ENCODE data around the gene PRSS12.

Gene PRSS12

DNA sequence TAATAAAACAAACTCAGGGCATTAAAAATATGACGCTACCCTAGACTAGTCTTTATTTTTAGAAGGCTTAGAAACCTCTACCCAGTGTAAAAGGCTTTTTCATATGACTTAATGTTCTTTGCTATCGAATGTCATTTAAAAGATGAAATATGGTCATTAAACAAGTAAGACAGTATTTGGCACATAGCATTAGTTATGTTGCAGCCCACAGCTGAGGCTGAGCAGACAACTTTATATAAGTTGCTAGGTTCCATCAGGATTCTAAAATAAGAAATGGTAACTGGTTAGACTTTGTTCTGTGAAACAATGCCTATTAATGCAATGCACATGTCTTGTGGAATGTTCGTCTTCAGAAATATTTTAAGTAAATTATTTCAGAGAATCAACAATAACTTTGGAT, 10.4 kb upstream of the PRSS12 start:
- Histone ChIP-seq H3K9me3 (no peaks in the 10 kb centered on the region), H3K27me3 (no peaks in the 10 kb centered on the region), H3K4me1 (no peaks in the 10 kb centered on the region), H3K4me3 (ENCODE audit: low read depth, low read length) (no peak overlapping the region), H3K36me3 (no peaks in the 10 kb centered on the region)
- DNase-seq, result no peak
- TF ChIP-seq, protein P1, sequence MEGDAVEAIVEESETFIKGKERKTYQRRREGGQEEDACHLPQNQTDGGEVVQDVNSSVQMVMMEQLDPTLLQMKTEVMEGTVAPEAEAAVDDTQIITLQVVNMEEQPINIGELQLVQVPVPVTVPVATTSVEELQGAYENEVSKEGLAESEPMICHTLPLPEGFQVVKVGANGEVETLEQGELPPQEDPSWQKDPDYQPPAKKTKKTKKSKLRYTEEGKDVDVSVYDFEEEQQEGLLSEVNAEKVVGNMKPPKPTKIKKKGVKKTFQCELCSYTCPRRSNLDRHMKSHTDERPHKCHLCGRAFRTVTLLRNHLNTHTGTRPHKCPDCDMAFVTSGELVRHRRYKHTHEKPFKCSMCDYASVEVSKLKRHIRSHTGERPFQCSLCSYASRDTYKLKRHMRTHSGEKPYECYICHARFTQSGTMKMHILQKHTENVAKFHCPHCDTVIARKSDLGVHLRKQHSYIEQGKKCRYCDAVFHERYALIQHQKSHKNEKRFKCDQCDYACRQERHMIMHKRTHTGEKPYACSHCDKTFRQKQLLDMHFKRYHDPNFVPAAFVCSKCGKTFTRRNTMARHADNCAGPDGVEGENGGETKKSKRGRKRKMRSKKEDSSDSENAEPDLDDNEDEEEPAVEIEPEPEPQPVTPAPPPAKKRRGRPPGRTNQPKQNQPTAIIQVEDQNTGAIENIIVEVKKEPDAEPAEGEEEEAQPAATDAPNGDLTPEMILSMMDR (IDR thresholded peaks at IDR 0.05; ENCODE audit: low read depth, low read length), result no peak

DNA sequence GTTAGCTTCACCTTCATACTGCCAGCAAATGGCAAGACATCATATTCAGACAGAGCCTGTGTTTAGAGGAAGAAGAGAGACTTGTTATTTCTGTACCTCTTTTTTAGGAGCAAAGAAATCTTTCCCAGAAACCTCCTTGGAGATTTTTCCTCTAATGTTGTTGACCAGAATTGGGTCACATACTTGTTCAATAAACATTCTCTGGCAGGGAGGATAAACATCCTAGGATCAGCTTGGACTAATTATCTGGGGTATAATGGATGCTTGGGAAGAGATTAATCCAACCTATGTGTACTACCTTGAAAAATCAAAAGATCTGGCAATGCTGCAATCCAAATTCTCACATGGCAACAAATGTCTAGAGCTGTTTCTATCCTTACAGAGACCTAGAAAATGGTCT, 8.4 kb upstream of the PRSS12 start:
- DNase-seq, result no peak
- no peaks in the 10 kb centered on the region for H3K9me3 ChIP-seq
- no peak overlapping the region for H3K4me3 ChIP-seq (ENCODE audit: low read depth, low read length)
- no peaks in the 10 kb centered on the region for H3K4me1 ChIP-seq
- H3K36me3 ChIP-seq, result no peaks in the 10 kb centered on the region
- TF ChIP-seq, protein P1 (IDR thresholded peaks at IDR 0.05; ENCODE audit: low read depth, low read length), result no peak
- H3K27me3 ChIP-seq, result no peaks in the 10 kb centered on the region

DNA sequence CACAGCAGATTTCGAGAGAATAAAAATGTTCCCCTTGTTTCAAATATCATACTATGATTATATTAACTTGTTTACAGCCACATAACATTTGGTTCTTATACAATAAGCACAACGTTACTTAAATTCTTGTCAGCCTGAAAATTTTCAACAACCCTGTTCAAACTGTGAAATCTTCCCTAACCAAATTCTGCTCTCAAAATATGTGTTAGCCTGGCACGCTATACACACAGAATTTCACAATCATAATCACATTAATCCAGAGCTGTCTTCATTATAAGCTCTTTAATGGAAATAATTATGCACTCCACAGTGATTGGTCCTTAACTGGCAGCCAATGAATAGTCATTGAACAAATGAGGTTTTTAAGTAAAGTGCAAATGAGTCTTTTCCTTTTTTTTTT, 7.3 kb upstream of the PRSS12 start:
- Histone ChIP-seq H3K36me3 (no peaks in the 10 kb centered on the region), H3K27me3 (no peaks in the 10 kb centered on the region), H3K4me3 (ENCODE audit: low read depth, low read length) (no peak overlapping the region), H3K9me3 (no peaks in the 10 kb centered on the region), H3K4me1 (no peaks in the 10 kb centered on the region)
- TF ChIP-seq, protein P1 (IDR thresholded peaks at IDR 0.05; ENCODE audit: low read depth, low read length), result no peak
- no peak for DNase-seq

DNA sequence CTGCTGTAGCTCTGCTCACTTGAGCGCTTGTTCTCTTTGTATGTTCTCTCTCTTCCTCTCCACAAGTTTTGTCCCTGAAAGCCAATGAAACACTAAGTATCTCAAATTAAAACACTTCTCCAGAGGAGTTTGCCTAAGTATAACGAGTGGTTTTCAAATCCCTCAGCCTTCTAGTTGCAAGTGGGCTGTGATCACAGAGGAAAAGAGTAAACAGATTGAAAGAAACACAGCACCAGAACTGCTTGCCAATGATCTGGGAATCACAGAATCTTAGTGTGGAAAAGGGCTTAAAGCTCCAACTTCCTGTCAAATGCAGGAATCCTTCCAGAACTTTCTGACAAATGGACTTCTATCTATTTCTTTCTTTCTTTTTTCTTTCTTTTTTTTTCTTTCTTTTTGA, 4.8 kb upstream of the PRSS12 start:
- no peak for DNase-seq
- H3K4me1 ChIP-seq, result no peaks in the 10 kb centered on the region
- TF ChIP-seq, protein P1 (IDR thresholded peaks at IDR 0.05; ENCODE audit: low read depth, low read length), result no peak
- no peaks in the 10 kb centered on the region for H3K27me3 ChIP-seq
- H3K4me3 ChIP-seq (ENCODE audit: low read depth, low read length), result no peak overlapping the region
- no peaks in the 10 kb centered on the region for H3K9me3 ChIP-seq
- H3K36me3 ChIP-seq, result no peaks in the 10 kb centered on the region

DNA sequence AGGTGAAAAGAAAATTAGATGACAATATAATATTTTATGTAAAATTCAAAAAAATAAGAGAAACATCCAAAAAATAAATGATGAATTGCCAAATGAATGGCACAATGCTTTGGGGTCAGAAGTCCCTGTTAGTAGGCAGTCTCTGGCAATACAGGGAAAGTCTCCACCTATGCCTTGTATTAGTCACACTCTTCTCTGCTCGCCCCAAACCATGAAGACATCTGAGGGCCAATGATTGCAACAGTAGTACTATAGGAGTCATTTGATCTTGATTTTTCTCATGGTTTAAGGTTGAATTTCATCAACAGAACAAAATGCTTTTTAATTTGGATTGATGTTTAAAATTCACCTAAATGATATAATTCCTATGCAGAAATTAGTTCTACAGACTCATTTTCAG, 3.9 kb upstream of the PRSS12 start:
- H3K9me3 ChIP-seq, result no peaks in the 10 kb centered on the region
- no peak for DNase-seq
- no peaks in the 10 kb centered on the region for H3K27me3 ChIP-seq
- no peaks in the 10 kb centered on the region for H3K4me1 ChIP-seq
- TF ChIP-seq, protein P1 (IDR thresholded peaks at IDR 0.05; ENCODE audit: low read depth, low read length), result no peak
- no peaks in the 10 kb centered on the region for H3K36me3 ChIP-seq
- H3K4me3 ChIP-seq (ENCODE audit: low read depth, low read length), result no peak overlapping the region

DNA sequence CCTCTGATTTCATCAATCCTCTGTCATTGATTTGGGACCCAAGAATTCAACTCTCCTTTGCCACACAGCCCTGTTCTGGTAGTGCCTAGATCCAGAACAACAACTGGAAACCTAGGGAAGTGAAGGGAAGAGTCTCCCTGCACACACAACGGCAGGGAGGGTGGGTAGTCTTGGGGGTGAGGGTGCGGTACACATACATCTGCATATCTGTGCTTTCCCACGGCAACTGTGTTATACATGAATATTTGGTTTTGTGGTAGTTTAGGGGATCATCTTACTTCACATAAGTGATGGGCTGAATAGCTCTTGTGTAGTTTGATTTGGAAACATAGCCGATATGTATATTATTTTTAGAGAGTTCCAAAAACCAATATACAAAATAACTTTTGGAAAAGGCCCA, 3.3 kb upstream of the PRSS12 start:
- H3K4me3 ChIP-seq (ENCODE audit: low read depth, low read length), result no peak overlapping the region
- H3K4me1 ChIP-seq, result no peaks in the 10 kb centered on the region
- DNase-seq, result no peak
- H3K9me3 ChIP-seq, result no peaks in the 10 kb centered on the region
- no peaks in the 10 kb centered on the region for H3K36me3 ChIP-seq
- H3K27me3 ChIP-seq, result no peaks in the 10 kb centered on the region
- TF ChIP-seq, protein P1 (IDR thresholded peaks at IDR 0.05; ENCODE audit: low read depth, low read length), result no peak

Measured in BE2C (cell line).